Measurements from ENCODE around the gene KIF22. TPM values are rescaled to one million over a fixed set of nuclear protein-coding genes. Genes with fewer than 3 reads are reported as not detected.

The KIF22 gene
- total RNA-seq, 3 donors from 2014 or later (not counting 1 experiment from before 2014, with no cell fraction given) = 73.4 to 96.0 (median 86.5) TPM

DNA sequence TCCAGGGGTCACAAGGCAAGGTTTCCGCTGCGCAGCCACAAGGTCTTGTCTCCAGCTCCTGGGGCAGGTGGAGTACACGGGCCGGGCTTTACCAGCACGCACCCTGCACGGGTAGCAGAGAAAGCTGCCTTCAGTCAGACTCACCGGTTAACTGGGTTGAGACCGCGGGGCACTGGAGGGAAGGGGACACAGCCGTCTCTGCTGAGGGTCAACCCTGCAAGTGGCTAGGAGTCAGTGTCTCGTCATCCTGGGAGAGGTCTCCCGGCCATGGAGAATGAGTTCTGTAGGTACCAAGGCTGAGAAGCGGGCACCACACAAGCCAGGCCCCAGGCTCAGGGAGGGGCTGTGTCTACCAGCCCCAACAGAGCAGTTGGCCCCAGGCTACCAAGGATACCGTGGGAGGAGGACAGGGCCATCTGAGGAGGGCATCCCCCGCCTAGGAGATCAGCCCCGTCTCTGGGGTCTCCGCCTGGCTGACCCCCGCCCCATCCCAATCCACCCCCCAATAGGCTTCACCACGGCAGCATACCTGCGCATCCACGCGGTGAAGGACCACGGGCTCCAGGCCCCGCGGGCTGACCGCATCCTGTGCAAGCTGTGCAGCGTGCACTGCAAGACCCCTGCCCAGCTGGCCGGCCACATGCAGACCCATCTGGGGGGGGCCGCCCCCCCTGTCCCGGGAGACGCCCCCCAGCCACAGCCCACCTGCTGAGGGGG is 18.6 kb downstream of the KIF22 start:
- DNase-seq (peak in 1 of 2 donors; percentile 24), ATAC-seq (no peak)
- Mint-ChIP-seq H3K36me3 (no peaks in the 10 kb centered on the region), H3K9me3 (no peaks in the 10 kb centered on the region), H3K27me3 (ENCODE audit: low read depth in 2 of 2) (no peaks in the 10 kb centered on the region), H3K27ac (peak overlapping the region; percentile 93), H3K4me1 (peaks cover 37 to 64% of the 10 kb centered on the region in 2 donors), H3K4me3 (peak overlapping the region; percentile 86)
- 75% methylated on average over 28 of the region's 31 CpGs for WGBS (ENCODE audit: insufficient coverage)
- TF ChIP-seq, protein P1, sequence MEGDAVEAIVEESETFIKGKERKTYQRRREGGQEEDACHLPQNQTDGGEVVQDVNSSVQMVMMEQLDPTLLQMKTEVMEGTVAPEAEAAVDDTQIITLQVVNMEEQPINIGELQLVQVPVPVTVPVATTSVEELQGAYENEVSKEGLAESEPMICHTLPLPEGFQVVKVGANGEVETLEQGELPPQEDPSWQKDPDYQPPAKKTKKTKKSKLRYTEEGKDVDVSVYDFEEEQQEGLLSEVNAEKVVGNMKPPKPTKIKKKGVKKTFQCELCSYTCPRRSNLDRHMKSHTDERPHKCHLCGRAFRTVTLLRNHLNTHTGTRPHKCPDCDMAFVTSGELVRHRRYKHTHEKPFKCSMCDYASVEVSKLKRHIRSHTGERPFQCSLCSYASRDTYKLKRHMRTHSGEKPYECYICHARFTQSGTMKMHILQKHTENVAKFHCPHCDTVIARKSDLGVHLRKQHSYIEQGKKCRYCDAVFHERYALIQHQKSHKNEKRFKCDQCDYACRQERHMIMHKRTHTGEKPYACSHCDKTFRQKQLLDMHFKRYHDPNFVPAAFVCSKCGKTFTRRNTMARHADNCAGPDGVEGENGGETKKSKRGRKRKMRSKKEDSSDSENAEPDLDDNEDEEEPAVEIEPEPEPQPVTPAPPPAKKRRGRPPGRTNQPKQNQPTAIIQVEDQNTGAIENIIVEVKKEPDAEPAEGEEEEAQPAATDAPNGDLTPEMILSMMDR (IDR thresholded peaks at IDR 0.05) = no peak
- Histone ChIP-seq H3K4me1 (ENCODE audit: control insufficient read depth, insufficient read depth, low read length) (peaks cover 63% of the 10 kb centered on the region), H3K9me3 (ENCODE audit: control insufficient read depth, insufficient read depth, low read length) (no peaks in the 10 kb centered on the region), H3K36me3 (ENCODE audit: control insufficient read depth, insufficient read depth, low read length) (peaks cover 20% of the 10 kb centered on the region), H3K4me3 (ENCODE audit: low read length) (no peak overlapping the region), H3K27me3 (ENCODE audit: control insufficient read depth, insufficient read depth, low read length) (no peaks in the 10 kb centered on the region), H3K27ac (ENCODE audit: low read length) (peak overlapping the region; percentile 94)
- intact Hi-C loops (cut with micrococcal nuclease) = loop anchor here (5.0 kb wide), 3 partner anchors 163 to 563 kb away; partner anchors contain the start of genes MYL11, TAOK2 and TBC1D10B

DNA sequence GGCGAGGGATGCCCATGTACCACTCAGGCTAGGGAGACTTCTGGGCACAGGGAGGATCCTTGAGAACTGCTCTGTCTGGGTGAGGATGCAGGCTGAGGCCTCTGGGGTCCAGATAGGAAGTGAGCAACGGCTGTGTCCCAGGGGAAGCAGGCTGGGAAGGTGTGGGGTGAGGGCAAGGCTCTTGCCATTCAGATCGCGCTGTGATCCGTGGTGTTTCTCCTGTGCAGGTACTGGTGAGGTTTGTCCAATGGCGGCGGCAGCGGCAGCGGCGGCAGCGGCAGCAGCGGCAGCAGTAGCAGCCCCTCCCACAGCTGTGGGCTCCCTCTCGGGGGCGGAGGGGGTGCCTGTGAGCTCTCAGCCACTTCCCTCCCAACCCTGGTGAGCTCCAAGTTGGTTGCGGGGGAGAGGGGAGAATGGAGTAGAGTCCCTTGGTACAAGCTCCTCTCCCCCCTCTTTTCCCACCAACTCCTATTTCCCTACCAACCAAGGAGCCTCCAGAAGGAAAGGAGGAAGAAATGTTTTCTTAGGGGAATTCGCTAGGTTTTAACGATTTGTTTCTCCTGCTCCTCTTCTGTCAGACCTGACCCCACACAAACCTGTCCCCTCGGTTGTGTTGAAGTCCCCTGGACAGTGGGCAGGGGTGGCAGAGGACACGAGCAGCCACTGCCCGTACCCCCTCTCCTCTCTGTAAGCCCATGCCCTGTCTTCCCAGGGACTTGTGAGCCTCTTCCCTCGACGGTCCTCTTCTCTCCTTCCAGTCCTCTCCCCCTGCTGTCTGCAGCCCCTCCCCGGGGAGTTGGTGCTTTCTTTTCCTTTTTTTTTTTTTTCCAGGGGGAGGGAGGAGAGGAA is 19.5 kb downstream of the KIF22 start:
- intact Hi-C loops (cut with micrococcal nuclease) = loop anchor here (5.0 kb wide), 3 partner anchors 162 to 562 kb away; partner anchors contain the start of genes MYL11, TAOK2 and TBC1D10B
- H3K36me3 ChIP-seq (ENCODE audit: control insufficient read depth, insufficient read depth, low read length) = peaks cover 20% of the 10 kb centered on the region
- 68% methylated on average over 21 of the region's 23 CpGs for WGBS (ENCODE audit: insufficient coverage)
- Mint-ChIP-seq H3K4me1 (peaks cover 35 to 66% of the 10 kb centered on the region in 2 donors), H3K27ac (peak overlapping the region; percentile 78 to 85), H3K27me3 (ENCODE audit: low read depth in 2 of 2) (peaks cover 0 to 2% of the 10 kb centered on the region in 2 donors), H3K4me3 (peak overlapping the region; percentile 55), H3K36me3 (no peaks in the 10 kb centered on the region), H3K9me3 (no peaks in the 10 kb centered on the region)
- ATAC-seq (no peak), DNase-seq (peak in 1 of 2 donors; percentile 74)
- TF ChIP-seq, protein P1 (IDR thresholded peaks at IDR 0.05) = no peak
- no peaks in the 10 kb centered on the region for H3K9me3 ChIP-seq (ENCODE audit: control insufficient read depth, insufficient read depth, low read length)
- peaks cover 61% of the 10 kb centered on the region for H3K4me1 ChIP-seq (ENCODE audit: control insufficient read depth, insufficient read depth, low read length)
- H3K27me3 ChIP-seq (ENCODE audit: control insufficient read depth, insufficient read depth, low read length) = no peaks in the 10 kb centered on the region
- H3K27ac ChIP-seq (ENCODE audit: low read length) = peak overlapping the region; percentile 59
- no peak overlapping the region for H3K4me3 ChIP-seq (ENCODE audit: low read length)

DNA sequence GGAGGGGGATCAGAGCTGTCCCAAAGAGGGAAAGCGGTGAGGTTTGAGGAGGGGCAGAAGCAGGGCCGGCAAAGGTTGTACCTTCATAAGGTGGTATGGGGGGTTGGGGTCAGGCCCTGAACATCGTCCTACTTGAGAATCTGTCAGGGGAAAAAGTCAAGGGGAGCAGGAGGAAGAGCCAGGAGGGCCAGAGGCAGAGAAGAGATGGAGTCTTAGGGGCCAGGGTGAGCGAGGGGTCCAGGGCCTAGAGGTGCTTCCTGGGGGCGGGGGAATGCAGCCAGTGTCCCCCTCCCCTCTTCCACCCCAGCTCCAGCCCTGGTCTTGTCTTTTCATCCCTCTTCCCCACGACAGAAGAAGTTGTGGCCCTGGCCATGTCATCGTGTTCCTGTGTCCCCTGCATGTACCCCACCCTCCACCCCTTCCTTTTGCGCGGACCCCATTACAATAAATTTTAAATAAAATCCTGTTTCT is 20.2 kb downstream of the KIF22 start:
- peak overlapping the region; percentile 78 to 85 for H3K27ac Mint-ChIP-seq
- no peaks in the 10 kb centered on the region for H3K27me3 ChIP-seq (ENCODE audit: control insufficient read depth, insufficient read depth, low read length)
- peak overlapping the region; percentile 87 for H3K4me3 Mint-ChIP-seq
- TF ChIP-seq, protein P1 (IDR thresholded peaks at IDR 0.05) = no peak
- H3K27ac ChIP-seq (ENCODE audit: low read length) = peak overlapping the region; percentile 59
- no peaks in the 10 kb centered on the region for H3K9me3 Mint-ChIP-seq
- DNase-seq = no peak
- H3K4me3 ChIP-seq (ENCODE audit: low read length) = peak overlapping the region; percentile 49
- peaks cover 66% of the 10 kb centered on the region for H3K4me1 ChIP-seq (ENCODE audit: control insufficient read depth, insufficient read depth, low read length)
- H3K36me3 Mint-ChIP-seq = no peaks in the 10 kb centered on the region
- ATAC-seq = no peak
- H3K9me3 ChIP-seq (ENCODE audit: control insufficient read depth, insufficient read depth, low read length) = no peaks in the 10 kb centered on the region
- H3K36me3 ChIP-seq (ENCODE audit: control insufficient read depth, insufficient read depth, low read length) = peaks cover 20% of the 10 kb centered on the region
- H3K27me3 Mint-ChIP-seq (ENCODE audit: low read depth in 2 of 2) = peaks cover 0 to 2% of the 10 kb centered on the region in 2 donors
- intact Hi-C loops (cut with micrococcal nuclease) = no loop called here
- 49% methylated on average over 9 of the region's 9 CpGs for WGBS (ENCODE audit: insufficient coverage)
- H3K4me1 Mint-ChIP-seq = peaks cover 37 to 69% of the 10 kb centered on the region in 2 donors
